CD4-positive, CD25-positive, alpha-beta regulatory T cell (primary cell): ENCODE measurements around the gene PRR14. TPM values are rescaled to one million over a fixed set of nuclear protein-coding genes. Genes with fewer than 3 reads are reported as not detected.
"Not testable (repeated sequence)": the region's sequence is repeated elsewhere in the genome, so short reads cannot be mapped to it uniquely, and the experiment has no call there.

Experiments used
- ATAC-seq, 2 donors: fragments of 150-1000 bp; cut with Tn5 transposase; one replicate each; pipeline ENCODE4 v1.10.0; 2021; ENCODE audit warnings: low read depth in 2 of 2, moderate number of reproducible peaks in 2 of 2, moderate library complexity in 1 of 2
- DNase-seq, 3 donors: peaks; one replicate each; pipeline versions ENCODE4 v3.0.0 to v3.0.0-alpha.2; 2012 to 2022; ENCODE audit warnings: mixed read lengths in 1 of 3
- H3K27ac ChIP-seq: one replicate; pipeline ENCODE4 v1.7.0; 2013; ENCODE audit warnings: mild to moderate bottlenecking, low read length; ENCODE audit not compliant: insufficient read depth, poor library complexity, severe bottlenecking
- H3K27me3 ChIP-seq: one replicate; pipeline ENCODE4 v1.7.0; 2013; ENCODE audit warnings: low read length; ENCODE audit not compliant: control insufficient read depth, insufficient read depth
- H3K36me3 ChIP-seq: one replicate; pipeline ENCODE4 v1.7.0; 2013; ENCODE audit warnings: mild to moderate bottlenecking, low read length, moderate library complexity; ENCODE audit not compliant: control insufficient read depth, insufficient read depth
- H3K4me1 ChIP-seq: 2 replicates; pipeline ENCODE4 v1.7.0; 2013; ENCODE audit warnings: mild to moderate bottlenecking, low read length; ENCODE audit not compliant: insufficient read depth, control insufficient read depth, poor library complexity, severe bottlenecking
- H3K4me3 ChIP-seq: one replicate; pipeline ENCODE4 v1.7.0; 2013; ENCODE audit warnings: low read depth, mild to moderate bottlenecking, low read length, moderate library complexity
- H3K9me3 ChIP-seq, 2 experiments: 1 replicate in 1 of 2; 2 replicates in 1 of 2; pipeline ENCODE4 v1.7.0; 2013; ENCODE audit warnings: low read length in 2 of 2, mild to moderate bottlenecking in 1 of 2, moderate library complexity in 1 of 2; ENCODE audit not compliant: control insufficient read depth in 2 of 2
- H3K27ac Mint-ChIP-seq, 3 donors: one replicate each; pipeline ENCODE4 v1.8.0; 2020 to 2022; ENCODE audit warnings: mild to moderate bottlenecking in 3 of 3, mixed read lengths in 3 of 3, moderate library complexity in 2 of 3
- H3K27me3 Mint-ChIP-seq: one replicate; pipeline ENCODE4 v1.8.0; 2022; ENCODE audit warnings: mild to moderate bottlenecking, mixed read lengths
- H3K36me3 Mint-ChIP-seq: one replicate; pipeline ENCODE4 v1.8.0; 2020; ENCODE audit warnings: mixed read lengths
- H3K4me1 Mint-ChIP-seq, 4 donors: one replicate each; pipeline ENCODE4 v1.8.0; 2020 to 2022; ENCODE audit warnings: mixed read lengths in 4 of 4, mild to moderate bottlenecking in 1 of 4
- H3K4me3 Mint-ChIP-seq, 4 donors: one replicate each; pipeline ENCODE4 v1.8.0; 2020 to 2022; ENCODE audit warnings: mild to moderate bottlenecking in 4 of 4, mixed read lengths in 4 of 4, moderate library complexity in 3 of 4
- H3K9me3 Mint-ChIP-seq, 7 donors: one replicate each; pipeline ENCODE4 v1.8.0; 2020 to 2022; ENCODE audit warnings: mixed read lengths in 7 of 7, mild to moderate bottlenecking in 3 of 7, moderate library complexity in 2 of 7
- polyA plus RNA-seq, 4 donors: library from polyadenylated mRNA; unstranded; fragments of 300-500 nt; fragmentation: Illumina TruSeq; gene quantifications; one replicate each; pipeline ENCODE4 v1.2.3, GENCODE V29; 2021
- total RNA-seq: library from RNA; stranded (reverse); gene quantifications from one replicate; pipeline ENCODE4 v1.2.3, GENCODE V29; 2022

Gene PRR14
- total and polyA plus RNA-seq, 5 donors from 2014 or later, result 12.7 to 104 (median 14.5) TPM

DNA sequence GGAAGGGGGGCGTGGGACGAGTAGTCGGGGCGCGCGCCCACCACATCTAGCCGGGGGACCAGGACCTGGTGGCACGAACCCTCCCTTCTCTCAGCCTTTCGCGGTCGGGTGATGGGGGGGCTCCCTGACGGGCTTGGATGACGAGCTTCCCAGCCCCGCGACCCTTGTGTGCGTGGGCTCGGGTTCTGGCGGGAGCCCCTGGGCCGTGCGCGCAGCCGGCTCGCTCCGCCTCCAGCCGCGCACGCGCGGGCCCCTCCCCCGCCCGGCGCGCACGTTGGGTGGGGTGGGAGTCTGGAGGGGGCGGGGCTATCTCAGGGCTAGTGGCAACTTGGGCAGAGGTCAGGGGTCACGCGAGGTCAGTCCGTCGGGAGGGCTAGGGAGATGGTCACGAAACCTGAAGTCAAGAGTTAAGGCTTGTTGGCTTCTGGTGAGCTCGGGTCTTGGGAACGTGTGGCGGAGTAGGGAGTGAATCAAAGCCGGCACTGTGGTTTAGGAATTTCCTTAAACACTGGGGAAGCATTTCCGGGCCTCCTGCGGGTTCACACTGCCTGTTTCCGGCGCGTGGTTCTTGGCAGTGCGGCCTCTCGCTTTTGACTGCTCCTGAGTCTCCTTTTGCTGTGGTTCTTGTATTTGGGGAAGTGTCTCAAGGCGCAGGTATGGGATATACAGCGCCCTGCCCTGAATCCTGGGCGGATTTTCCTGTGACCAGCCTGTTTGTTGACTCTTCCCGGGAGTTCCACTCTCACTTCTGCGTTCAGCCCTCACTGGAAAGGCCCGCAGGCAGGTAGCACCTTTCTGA is 48.3 kb downstream of the PRR14 start, which contains the start of gene SRCAP:
Gene SRCAP (plus strand): TSS at position 356 of the 799 bp plus-strand sequence. CDS start 1,654 bp downstream, outside the sequence.
- no peaks in the 10 kb centered on the region for H3K27me3 ChIP-seq
- H3K4me3 ChIP-seq, result peak within 1 kb of the TSS; percentile 72
- Mint-ChIP-seq H3K27me3 (peaks cover 5% of the 10 kb centered on the region), H3K36me3 (peaks cover 10% of the 10 kb centered on the region), H3K9me3 (peaks cover 0 to 2% (median 0%) of the 10 kb centered on the region in 7 donors), H3K4me1 (peaks cover 9 to 37% (median 21%) of the 10 kb centered on the region in 4 donors), H3K27ac (peak within 1 kb of the TSS; percentile 100), H3K4me3 (peak within 1 kb of the TSS; percentile 92 to 100 (median 97))
- ATAC-seq, result peak; percentile 10 to 13
- peak; percentile 70 to 90 (median 71) for DNase-seq
- peak within 1 kb of the TSS; percentile 99 for H3K27ac ChIP-seq
- no peaks in the 10 kb centered on the region for H3K9me3 ChIP-seq
- peaks cover 32% of the 10 kb centered on the region for H3K36me3 ChIP-seq
- H3K4me1 ChIP-seq, result peaks cover 24% of the 10 kb centered on the region

DNA sequence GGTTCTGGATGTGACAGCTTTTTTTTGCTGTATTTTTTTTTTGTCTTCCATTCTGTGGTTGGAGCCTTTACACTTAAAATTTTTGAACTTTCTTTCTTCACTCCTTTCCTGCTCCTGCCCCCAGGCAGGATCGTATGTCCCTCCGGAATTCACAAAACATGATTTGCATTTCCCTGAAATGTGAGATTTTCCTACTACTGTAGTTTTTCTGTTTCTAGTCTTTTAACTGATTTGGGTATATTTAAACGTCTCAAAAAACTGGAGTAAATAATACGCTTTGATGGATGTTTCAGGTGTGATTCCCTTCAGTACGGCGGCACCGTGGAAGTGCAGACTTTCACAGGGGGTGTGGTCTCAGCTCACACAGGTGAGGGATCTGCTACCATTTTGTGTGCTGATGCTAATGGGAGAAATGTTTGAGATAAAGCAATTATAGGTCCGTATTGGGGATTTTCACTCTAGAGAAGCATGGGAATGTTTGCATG is 48.9 kb downstream of the PRR14 start:
- Mint-ChIP-seq H3K4me3 (peak overlapping the region; percentile 92 to 97 (median 96)), H3K27me3 (peaks cover 5% of the 10 kb centered on the region), H3K4me1 (peaks cover 9 to 36% (median 21%) of the 10 kb centered on the region in 4 donors), H3K9me3 (peaks cover 0 to 2% (median 0%) of the 10 kb centered on the region in 7 donors), H3K36me3 (peaks cover 14% of the 10 kb centered on the region), H3K27ac (peak overlapping the region; percentile 93 to 100 (median 97))
- Histone ChIP-seq H3K9me3 (no peaks in the 10 kb centered on the region), H3K36me3 (peaks cover 38% of the 10 kb centered on the region), H3K27ac (peak overlapping the region; percentile 99), H3K27me3 (no peaks in the 10 kb centered on the region), H3K4me1 (peaks cover 22% of the 10 kb centered on the region), H3K4me3 (peak overlapping the region; percentile 72)
- no peak for DNase-seq
- no peak for ATAC-seq

DNA sequence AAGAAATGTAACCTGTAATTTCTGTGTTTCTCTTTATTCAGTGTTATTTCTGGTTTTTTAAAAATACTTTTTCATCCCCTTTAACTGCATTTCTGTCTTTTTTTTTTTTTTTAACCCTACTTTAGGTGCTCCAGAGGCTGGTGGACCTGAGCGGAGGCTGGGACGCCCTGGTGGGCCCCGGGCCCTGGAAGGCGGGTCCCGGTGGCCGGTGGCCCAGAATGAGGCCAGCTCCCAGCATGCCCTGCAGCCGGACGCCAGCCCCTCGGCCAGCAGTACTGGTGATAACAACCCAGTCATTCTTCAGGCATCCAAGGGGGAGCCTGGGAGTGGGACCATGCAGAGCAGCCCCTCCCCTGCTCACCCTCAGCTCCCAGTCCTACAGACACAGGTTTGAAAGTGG is 49.7 kb downstream of the PRR14 start:
- Histone ChIP-seq H3K36me3 (peaks cover 46% of the 10 kb centered on the region), H3K4me3 (no peak overlapping the region), H3K9me3 (no peaks in the 10 kb centered on the region), H3K27ac (no peak overlapping the region), H3K4me1 (peaks cover 22% of the 10 kb centered on the region), H3K27me3 (no peaks in the 10 kb centered on the region)
- Mint-ChIP-seq H3K9me3 (peaks cover 0 to 2% (median 0%) of the 10 kb centered on the region in 7 donors), H3K36me3 (peaks cover 14% of the 10 kb centered on the region), H3K4me3 (peak overlapping the region in 3 of 4 donors; percentile 92 to 97 (median 97)), H3K27me3 (peaks cover 5% of the 10 kb centered on the region), H3K27ac (peak overlapping the region in 1 of 3 donors; percentile 100), H3K4me1 (peaks cover 9 to 34% (median 21%) of the 10 kb centered on the region in 4 donors)
- DNase-seq (no peak), ATAC-seq (no peak)

DNA sequence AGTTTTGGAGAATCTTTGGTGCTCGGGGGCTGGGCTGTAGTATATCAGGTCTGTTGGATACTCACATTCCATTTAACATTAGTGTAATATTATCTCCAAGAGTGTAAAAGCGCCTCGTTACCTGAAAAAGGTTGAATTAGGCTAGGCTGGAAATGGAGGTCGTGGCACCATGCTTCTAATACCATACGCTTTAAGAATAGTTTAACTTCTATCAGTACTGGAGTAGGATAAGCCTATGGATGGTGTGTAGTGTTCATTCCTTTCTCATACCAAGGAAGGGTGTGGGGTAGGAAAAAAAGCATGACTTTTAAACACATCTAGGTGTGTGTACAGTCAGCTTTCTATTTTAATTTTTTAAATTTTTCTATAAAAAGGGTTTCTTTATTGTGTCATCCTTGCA is 50.2 kb downstream of the PRR14 start:
- H3K27ac ChIP-seq, result no peak overlapping the region

DNA sequence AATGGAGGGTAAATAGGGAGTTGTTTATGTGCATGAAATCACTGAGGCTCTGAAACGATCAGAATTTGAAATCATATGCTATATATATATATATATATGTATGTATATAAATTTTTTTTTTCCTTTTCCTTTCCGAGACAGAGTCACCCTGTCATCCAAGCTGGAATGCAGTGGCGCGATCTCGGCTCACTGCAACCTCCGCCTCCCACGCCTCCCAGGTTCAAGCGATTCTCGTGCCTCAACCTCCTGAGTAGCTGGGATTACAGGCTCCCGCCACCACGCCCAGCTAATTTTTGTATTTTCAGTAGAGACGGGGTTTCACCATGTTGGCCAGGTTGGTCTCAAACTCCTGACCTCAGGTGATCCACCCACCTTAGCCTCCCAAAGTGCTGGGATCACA is 52.3 kb downstream of the PRR14 start:
- not testable (repeated sequence) for H3K27me3 Mint-ChIP-seq, ATAC-seq, H3K27ac Mint-ChIP-seq, H3K4me3 ChIP-seq, H3K9me3 ChIP-seq, DNase-seq, H3K27ac ChIP-seq, H3K9me3 Mint-ChIP-seq, H3K27me3 ChIP-seq
- peaks cover 14 to 23% (median 16%) of the 10 kb centered on the region in 4 donors for H3K4me1 Mint-ChIP-seq
- Histone ChIP-seq H3K4me1 (peaks cover 14% of the 10 kb centered on the region), H3K36me3 (peaks cover 72% of the 10 kb centered on the region)
- H3K4me3 Mint-ChIP-seq, result peak overlapping the region in 2 of 4 donors; percentile 56 to 75
- peaks cover 29% of the 10 kb centered on the region for H3K36me3 Mint-ChIP-seq

More for the DNA sequence above, 50.2 kb downstream of the PRR14 start:
- Mint-ChIP-seq H3K27ac (peak overlapping the region in 1 of 3 donors; percentile 25), H3K4me3 (peak overlapping the region in 3 of 4 donors; percentile 36 to 57 (median 42)), H3K36me3 (peaks cover 14% of the 10 kb centered on the region), H3K27me3 (peaks cover 5% of the 10 kb centered on the region), H3K9me3 (peaks cover 0 to 2% (median 0%) of the 10 kb centered on the region in 7 donors), H3K4me1 (peaks cover 9 to 34% (median 21%) of the 10 kb centered on the region in 4 donors)
- H3K27me3 ChIP-seq, result no peaks in the 10 kb centered on the region
- H3K9me3 ChIP-seq, result no peaks in the 10 kb centered on the region
- H3K4me1 ChIP-seq, result peaks cover 22% of the 10 kb centered on the region
- DNase-seq (no peak), ATAC-seq (no peak)
- H3K36me3 ChIP-seq, result peaks cover 51% of the 10 kb centered on the region
- H3K4me3 ChIP-seq, result no peak overlapping the region

DNA sequence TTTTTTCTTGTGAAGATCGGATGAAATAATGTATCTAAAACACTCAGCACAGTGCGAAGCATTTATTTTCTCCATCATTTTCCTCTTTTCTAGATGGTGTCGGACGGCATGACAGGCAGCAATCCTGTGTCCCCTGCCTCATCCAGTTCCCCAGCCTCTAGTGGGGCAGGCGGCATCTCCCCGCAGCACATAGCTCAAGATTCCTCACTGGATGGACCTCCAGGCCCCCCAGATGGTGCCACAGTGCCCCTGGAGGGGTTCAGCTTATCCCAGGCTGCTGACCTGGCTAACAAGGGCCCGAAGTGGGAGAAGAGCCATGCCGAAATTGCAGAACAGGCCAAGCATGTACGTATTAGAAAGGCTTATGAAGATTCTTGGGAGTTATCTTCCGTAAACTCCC is 53.2 kb downstream of the PRR14 start:
- ATAC-seq (no peak), DNase-seq (no peak)
- H3K27me3 ChIP-seq, result no peaks in the 10 kb centered on the region
- peaks cover 12% of the 10 kb centered on the region for H3K4me1 ChIP-seq
- H3K9me3 Mint-ChIP-seq, result peaks cover 0 to 1% (median 0%) of the 10 kb centered on the region in 7 donors
- peaks cover 12 to 22% (median 15%) of the 10 kb centered on the region in 4 donors for H3K4me1 Mint-ChIP-seq
- H3K27ac Mint-ChIP-seq, result no peak overlapping the region
- H3K27me3 Mint-ChIP-seq, result no peaks in the 10 kb centered on the region
- no peak overlapping the region for H3K4me3 Mint-ChIP-seq
- no peak overlapping the region for H3K27ac ChIP-seq
- H3K36me3 Mint-ChIP-seq, result peaks cover 29% of the 10 kb centered on the region
- no peak overlapping the region for H3K4me3 ChIP-seq
- no peaks in the 10 kb centered on the region for H3K9me3 ChIP-seq
- H3K36me3 ChIP-seq, result peaks cover 81% of the 10 kb centered on the region
